AG04450 (cell line): ENCODE measurements around the gene ZNF385D. TPM values are rescaled to one million over a fixed set of nuclear protein-coding genes. Genes with fewer than 3 reads are reported as not detected.

Experiments
- CTCF ChIA-PET: fragments of 300-600, 350-600 bp; formaldehyde crosslinking; extraction: SDS; loops from one replicate; lab custom pipeline; 2022; ENCODE audit warnings: antibody characterized with exemption, inconsistent platforms; lab: Charles Lee
- POLR2A ChIA-PET: fragments of 350-600 bp; formaldehyde crosslinking; extraction: SDS; loops from one replicate; lab custom pipeline; 2021; ENCODE audit warnings: antibody characterized with exemption, inconsistent platforms; lab: Yijun Ruan, JAX
- DNase-seq: peaks from one replicate; pipeline ENCODE4 v3.0.0-alpha.2; 2011; ENCODE audit warnings: low read depth, low spot score
- H3K27ac ChIP-seq: one replicate; pipeline ENCODE4 v1.5.1; 2012; ENCODE audit warnings: low read depth, low read length, control low read depth
- H3K27me3 ChIP-seq: one replicate; pipeline ENCODE4 v1.6.0; 2012; ENCODE audit warnings: low read length; ENCODE audit not compliant: control insufficient read depth, insufficient read depth
- H3K4me3 ChIP-seq: 2 replicates; pipeline ENCODE4 v1.5.1; 2011; ENCODE audit warnings: mild to moderate bottlenecking, low read depth, low read length, control low read depth
- H3K9me3 ChIP-seq: 2 replicates; pipeline ENCODE4 v1.5.1; 2012; ENCODE audit warnings: low read length; ENCODE audit not compliant: control insufficient read depth, insufficient read depth
- polyA plus RNA-seq: library from polyadenylated mRNA; depleted of rRNA; stranded (reverse); fragments of >200 nt; gene quantifications from 2 replicates; pipeline ENCODE4 v1.2.3, GENCODE V29; 2011
- TF ChIP-seq, protein P1 (sequence below): IDR thresholded peaks from 2 replicates; pipeline ENCODE4 v1.5.1; 2011; ENCODE audit warnings: low read depth, low read length, control low read depth, inconsistent platforms

Gene ZNF385D
- polyA plus RNA-seq, 1 experiment, result 0.10 TPM

DNA sequence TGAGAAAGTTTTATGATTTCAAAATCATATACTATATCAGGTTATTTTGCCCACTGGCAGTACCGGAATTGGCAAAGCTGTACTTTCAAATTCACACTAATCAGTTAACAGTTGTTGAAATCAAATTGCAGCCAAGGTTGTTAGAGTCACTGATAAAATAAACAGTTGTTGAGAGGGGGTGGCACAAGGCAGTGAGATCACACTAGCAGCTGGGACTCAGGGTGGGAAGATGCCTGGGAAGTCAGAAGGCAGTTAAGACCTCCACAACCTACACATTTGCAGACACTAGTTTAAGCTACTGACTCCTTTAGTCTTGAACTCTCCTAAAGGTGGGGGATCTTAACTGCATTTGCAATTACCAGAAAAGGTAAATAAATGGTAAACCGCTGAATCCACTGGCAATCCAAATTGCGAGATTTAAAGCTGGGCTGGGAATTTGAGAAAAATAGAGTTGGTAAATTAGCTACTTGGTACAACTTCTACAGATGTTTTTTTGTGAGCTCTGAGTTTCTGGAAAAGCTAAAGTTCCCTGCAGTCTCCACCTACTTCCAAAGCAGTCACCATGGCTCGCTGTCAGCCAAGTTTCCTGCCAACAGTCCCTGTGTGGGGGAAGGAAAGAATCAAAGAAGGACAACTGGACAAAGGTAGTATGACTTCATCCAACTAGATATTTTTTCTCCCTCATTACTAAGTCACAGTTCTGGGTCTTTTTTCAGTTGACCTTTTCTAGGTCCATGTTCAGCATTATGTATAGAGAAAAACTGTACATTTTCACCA, 105.7 kb downstream of the ZNF385D start:
- DNase-seq, result no peak
- CTCF ChIA-PET, result no interaction called here
- TF ChIP-seq, protein P1, sequence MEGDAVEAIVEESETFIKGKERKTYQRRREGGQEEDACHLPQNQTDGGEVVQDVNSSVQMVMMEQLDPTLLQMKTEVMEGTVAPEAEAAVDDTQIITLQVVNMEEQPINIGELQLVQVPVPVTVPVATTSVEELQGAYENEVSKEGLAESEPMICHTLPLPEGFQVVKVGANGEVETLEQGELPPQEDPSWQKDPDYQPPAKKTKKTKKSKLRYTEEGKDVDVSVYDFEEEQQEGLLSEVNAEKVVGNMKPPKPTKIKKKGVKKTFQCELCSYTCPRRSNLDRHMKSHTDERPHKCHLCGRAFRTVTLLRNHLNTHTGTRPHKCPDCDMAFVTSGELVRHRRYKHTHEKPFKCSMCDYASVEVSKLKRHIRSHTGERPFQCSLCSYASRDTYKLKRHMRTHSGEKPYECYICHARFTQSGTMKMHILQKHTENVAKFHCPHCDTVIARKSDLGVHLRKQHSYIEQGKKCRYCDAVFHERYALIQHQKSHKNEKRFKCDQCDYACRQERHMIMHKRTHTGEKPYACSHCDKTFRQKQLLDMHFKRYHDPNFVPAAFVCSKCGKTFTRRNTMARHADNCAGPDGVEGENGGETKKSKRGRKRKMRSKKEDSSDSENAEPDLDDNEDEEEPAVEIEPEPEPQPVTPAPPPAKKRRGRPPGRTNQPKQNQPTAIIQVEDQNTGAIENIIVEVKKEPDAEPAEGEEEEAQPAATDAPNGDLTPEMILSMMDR, result no peak
- Histone ChIP-seq H3K27ac (no peak overlapping the region), H3K9me3 (no peaks in the 10 kb centered on the region), H3K27me3 (no peaks in the 10 kb centered on the region), H3K4me3 (no peak overlapping the region)
- POLR2A ChIA-PET, result no interaction called here

DNA sequence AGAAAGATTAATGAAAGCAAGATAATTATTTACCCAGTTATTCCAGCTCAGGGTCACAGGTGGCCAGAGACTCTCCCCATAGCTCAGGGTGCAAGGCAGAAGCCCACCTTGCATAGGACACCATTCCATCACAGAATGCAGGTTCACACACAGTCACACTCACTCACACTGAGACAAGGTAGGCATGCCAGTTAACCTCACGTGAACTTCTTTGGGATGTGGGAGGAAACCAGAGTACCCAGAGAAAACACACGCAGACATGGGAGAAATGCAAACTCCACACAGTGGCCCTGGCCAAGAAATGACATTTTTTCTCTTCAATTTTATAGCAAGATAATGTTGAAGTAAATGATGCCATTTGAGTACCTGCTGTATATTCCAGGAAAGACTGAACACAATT, 106.7 kb downstream of the ZNF385D start:
- DNase-seq, result no peak
- ChIA-PET POLR2A (no interaction called here), CTCF (no interaction called here)
- Histone ChIP-seq H3K27ac (no peak overlapping the region), H3K4me3 (no peak overlapping the region), H3K27me3 (no peaks in the 10 kb centered on the region), H3K9me3 (no peaks in the 10 kb centered on the region)
- TF ChIP-seq, protein P1, result no peak

DNA sequence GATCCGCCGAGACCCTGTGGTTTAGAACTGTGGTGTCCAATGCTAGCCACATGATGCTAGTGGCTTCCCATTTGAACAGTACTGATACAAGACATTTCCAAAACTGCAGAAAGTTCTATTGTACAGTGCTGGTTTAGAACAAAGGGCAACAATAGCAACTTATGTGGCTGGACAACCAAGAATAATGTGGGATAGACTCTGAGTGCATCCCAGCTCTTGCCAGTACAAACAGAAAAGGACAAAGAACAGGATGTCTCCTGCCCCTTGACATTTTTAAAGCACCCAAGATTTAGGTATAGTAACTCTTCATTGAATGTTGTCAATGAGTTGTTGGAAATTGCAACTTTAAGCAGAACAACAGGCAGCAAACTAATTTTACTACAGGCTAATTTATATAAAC, 107.3 kb downstream of the ZNF385D start:
- no peaks in the 10 kb centered on the region for H3K9me3 ChIP-seq
- no peaks in the 10 kb centered on the region for H3K27me3 ChIP-seq
- H3K27ac ChIP-seq, result no peak overlapping the region
- H3K4me3 ChIP-seq, result no peak overlapping the region
- CTCF ChIA-PET, result no interaction called here
- TF ChIP-seq, protein P1, result no peak
- DNase-seq, result no peak
- POLR2A ChIA-PET, result no interaction called here

DNA sequence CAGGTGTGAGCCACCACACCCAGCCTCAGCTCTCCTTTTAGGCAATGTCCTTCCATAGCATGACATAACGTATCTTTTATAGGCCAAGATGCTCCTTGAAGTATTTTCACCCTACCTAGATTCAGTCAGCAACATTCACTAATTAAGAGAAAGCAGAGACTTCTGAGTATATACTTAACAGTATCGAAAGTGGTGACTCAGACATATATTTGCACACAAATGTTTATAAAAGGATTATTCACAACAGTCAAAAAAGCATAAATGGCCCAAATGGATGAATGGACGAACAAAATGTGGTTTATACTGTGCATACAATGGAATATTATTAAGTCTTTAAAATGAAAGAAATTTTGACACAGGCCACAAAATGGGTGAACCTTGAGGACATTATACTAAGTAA, 108.6 kb downstream of the ZNF385D start:
- Histone ChIP-seq H3K27ac (no peak overlapping the region), H3K9me3 (no peaks in the 10 kb centered on the region), H3K4me3 (no peak overlapping the region), H3K27me3 (no peaks in the 10 kb centered on the region)
- CTCF ChIA-PET, result no interaction called here
- POLR2A ChIA-PET, result no interaction called here
- no peak for DNase-seq
- TF ChIP-seq, protein P1, result no peak

DNA sequence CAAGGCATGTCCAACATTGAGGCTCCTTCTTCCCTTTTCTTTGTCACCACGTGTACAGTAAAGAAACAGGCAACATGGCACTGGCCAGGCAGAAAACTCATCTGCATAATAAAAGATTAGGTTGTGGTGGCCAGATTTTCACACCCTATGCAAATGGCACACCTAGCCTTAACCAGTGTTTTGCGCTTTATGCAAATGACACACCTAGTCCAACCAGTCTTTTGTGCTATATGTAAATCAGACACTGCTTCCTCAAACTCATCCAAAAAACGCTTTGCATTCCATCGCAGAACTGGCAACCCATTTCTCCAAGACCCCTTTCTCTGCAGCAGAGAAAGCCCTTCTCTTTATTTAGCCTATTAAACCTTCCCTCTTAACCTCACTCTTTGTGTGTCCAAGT, 109.1 kb downstream of the ZNF385D start:
- ChIA-PET POLR2A (no interaction called here), CTCF (no interaction called here)
- Histone ChIP-seq H3K4me3 (no peak overlapping the region), H3K27ac (no peak overlapping the region), H3K27me3 (no peaks in the 10 kb centered on the region), H3K9me3 (no peaks in the 10 kb centered on the region)
- no peak for DNase-seq
- TF ChIP-seq, protein P1, result no peak
